ENCODE results near the gene SRRM3.

Gene SRRM3

GRCh38 chr7:76230214-76230613, 28.5 kb downstream of the SRRM3 start:
- H3K27me3 ChIP-seq (ENCODE audit: low read depth, low read length): no peaks in the 10 kb centered on the region
- 0 out of 2 replicates have a peak, but pooled peaks cover 8% of the 10 kb centered on the region for H4K20me1 ChIP-seq (ENCODE audit: insufficient read depth, low read length)
- H3K36me3 ChIP-seq (replicated peaks; ENCODE audit: low read depth, low read length): no peaks in the 10 kb centered on the region
- no peaks in the 10 kb centered on the region for H3K9me3 ChIP-seq (ENCODE audit: insufficient read depth, low read length)
- H3K4me1 ChIP-seq (ENCODE audit: low read length): no peaks in the 10 kb centered on the region
- no peak overlapping the region for H3K4me3 ChIP-seq (ENCODE audit: low read length)
- no peaks in the 10 kb centered on the region for H3K79me2 ChIP-seq (ENCODE audit: low read length)
- H3K4me2 ChIP-seq (ENCODE audit: low read length): no peak overlapping the region
- H2AFZ ChIP-seq (ENCODE audit: low read depth, low read length): no peak overlapping the region
- TF ChIP-seq EZH2phosphoT487 (IDR thresholded peaks at IDR 0.05; ENCODE audit: low read depth): no peak
- TF ChIP-seq, protein P1, sequence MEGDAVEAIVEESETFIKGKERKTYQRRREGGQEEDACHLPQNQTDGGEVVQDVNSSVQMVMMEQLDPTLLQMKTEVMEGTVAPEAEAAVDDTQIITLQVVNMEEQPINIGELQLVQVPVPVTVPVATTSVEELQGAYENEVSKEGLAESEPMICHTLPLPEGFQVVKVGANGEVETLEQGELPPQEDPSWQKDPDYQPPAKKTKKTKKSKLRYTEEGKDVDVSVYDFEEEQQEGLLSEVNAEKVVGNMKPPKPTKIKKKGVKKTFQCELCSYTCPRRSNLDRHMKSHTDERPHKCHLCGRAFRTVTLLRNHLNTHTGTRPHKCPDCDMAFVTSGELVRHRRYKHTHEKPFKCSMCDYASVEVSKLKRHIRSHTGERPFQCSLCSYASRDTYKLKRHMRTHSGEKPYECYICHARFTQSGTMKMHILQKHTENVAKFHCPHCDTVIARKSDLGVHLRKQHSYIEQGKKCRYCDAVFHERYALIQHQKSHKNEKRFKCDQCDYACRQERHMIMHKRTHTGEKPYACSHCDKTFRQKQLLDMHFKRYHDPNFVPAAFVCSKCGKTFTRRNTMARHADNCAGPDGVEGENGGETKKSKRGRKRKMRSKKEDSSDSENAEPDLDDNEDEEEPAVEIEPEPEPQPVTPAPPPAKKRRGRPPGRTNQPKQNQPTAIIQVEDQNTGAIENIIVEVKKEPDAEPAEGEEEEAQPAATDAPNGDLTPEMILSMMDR (IDR thresholded peaks at IDR 0.05; ENCODE audit: low read depth, low read length): no peak
- H3K9ac ChIP-seq (ENCODE audit: low read length): no peak overlapping the region
- no peak overlapping the region for H3K27ac ChIP-seq (ENCODE audit: low read length)

- no peaks in the 10 kb centered on the region for H3K27me3 ChIP-seq (ENCODE audit: low read depth, low read length)
- H3K4me2 ChIP-seq (ENCODE audit: low read length): no peak overlapping the region
- H3K9ac ChIP-seq (ENCODE audit: low read length): no peak overlapping the region
- no peak overlapping the region for H3K27ac ChIP-seq (ENCODE audit: low read length)
- no peak overlapping the region for H2AFZ ChIP-seq (ENCODE audit: low read depth, low read length)
- H3K4me3 ChIP-seq (ENCODE audit: low read length): no peak overlapping the region
- H3K79me2 ChIP-seq (ENCODE audit: low read length): no peaks in the 10 kb centered on the region
- 0 out of 2 replicates have a peak, but pooled peaks cover 8% of the 10 kb centered on the region for H4K20me1 ChIP-seq (ENCODE audit: insufficient read depth, low read length)
- H3K9me3 ChIP-seq (ENCODE audit: insufficient read depth, low read length): no peaks in the 10 kb centered on the region
- TF ChIP-seq EZH2phosphoT487 (IDR thresholded peaks at IDR 0.05; ENCODE audit: low read depth): no peak
- TF ChIP-seq, protein P1 (IDR thresholded peaks at IDR 0.05; ENCODE audit: low read depth, low read length): no peak
- H3K36me3 ChIP-seq (replicated peaks; ENCODE audit: low read depth, low read length): no peaks in the 10 kb centered on the region
- no peaks in the 10 kb centered on the region for H3K4me1 ChIP-seq (ENCODE audit: low read length)
Observed at GRCh38 chr7:76231071-76231470, 29.4 kb downstream of the SRRM3 start.

- Histone ChIP-seq H4K20me1 (ENCODE audit: insufficient read depth, low read length) (0 out of 2 replicates have a peak, but pooled peaks cover 8% of the 10 kb centered on the region), H3K4me1 (ENCODE audit: low read length) (no peaks in the 10 kb centered on the region), H3K27me3 (ENCODE audit: low read depth, low read length) (no peaks in the 10 kb centered on the region), H3K9ac (ENCODE audit: low read length) (no peak overlapping the region), H3K9me3 (ENCODE audit: insufficient read depth, low read length) (no peaks in the 10 kb centered on the region), H3K4me2 (ENCODE audit: low read length) (no peak overlapping the region), H3K4me3 (ENCODE audit: low read length) (no peak overlapping the region), H3K36me3 (replicated peaks; ENCODE audit: low read depth, low read length) (no peaks in the 10 kb centered on the region), H2AFZ (ENCODE audit: low read depth, low read length) (no peak overlapping the region), H3K79me2 (ENCODE audit: low read length) (no peaks in the 10 kb centered on the region), H3K27ac (ENCODE audit: low read length) (no peak overlapping the region)
- TF ChIP-seq, protein P1 (IDR thresholded peaks at IDR 0.05; ENCODE audit: low read depth, low read length): no peak
- no peak for TF ChIP-seq EZH2phosphoT487 (IDR thresholded peaks at IDR 0.05; ENCODE audit: low read depth)
Observed at GRCh38 chr7:76231583-76231982, 29.9 kb downstream of the SRRM3 start.

GRCh38 chr7:76232698-76233097, 31.0 kb downstream of the SRRM3 start:
- H3K36me3 ChIP-seq (replicated peaks; ENCODE audit: low read depth, low read length): no peaks in the 10 kb centered on the region
- TF ChIP-seq, protein P1 (IDR thresholded peaks at IDR 0.05; ENCODE audit: low read depth, low read length): no peak
- TF ChIP-seq EZH2phosphoT487 (IDR thresholded peaks at IDR 0.05; ENCODE audit: low read depth): no peak
- no peak overlapping the region for H3K27ac ChIP-seq (ENCODE audit: low read length)
- no peaks in the 10 kb centered on the region for H3K79me2 ChIP-seq (ENCODE audit: low read length)
- H4K20me1 ChIP-seq (ENCODE audit: insufficient read depth, low read length): 0 out of 2 replicates have a peak, but pooled peaks cover 5% of the 10 kb centered on the region
- no peaks in the 10 kb centered on the region for H3K27me3 ChIP-seq (ENCODE audit: low read depth, low read length)
- H3K4me2 ChIP-seq (ENCODE audit: low read length): no peak overlapping the region
- H3K4me3 ChIP-seq (ENCODE audit: low read length): no peak overlapping the region
- H3K9me3 ChIP-seq (ENCODE audit: insufficient read depth, low read length): no peaks in the 10 kb centered on the region
- H3K4me1 ChIP-seq (ENCODE audit: low read length): no peaks in the 10 kb centered on the region
- H2AFZ ChIP-seq (ENCODE audit: low read depth, low read length): no peak overlapping the region
- H3K9ac ChIP-seq (ENCODE audit: low read length): no peak overlapping the region
